NT2/D1 (cell line): Measurements from ENCODE around the gene GAS2L1.

Experiments
- YY1 ChIP-seq: IDR thresholded peaks from 2 replicates; pipeline ENCODE4 v1.6.1; 2011; ENCODE audit not compliant: insufficient read length, insufficient read depth
- ZNF274 ChIP-seq: IDR thresholded peaks from 2 replicates; pipeline ENCODE4 v1.6.1; 2011; ENCODE audit warnings: mild to moderate bottlenecking, low read depth, low read length

DNA sequence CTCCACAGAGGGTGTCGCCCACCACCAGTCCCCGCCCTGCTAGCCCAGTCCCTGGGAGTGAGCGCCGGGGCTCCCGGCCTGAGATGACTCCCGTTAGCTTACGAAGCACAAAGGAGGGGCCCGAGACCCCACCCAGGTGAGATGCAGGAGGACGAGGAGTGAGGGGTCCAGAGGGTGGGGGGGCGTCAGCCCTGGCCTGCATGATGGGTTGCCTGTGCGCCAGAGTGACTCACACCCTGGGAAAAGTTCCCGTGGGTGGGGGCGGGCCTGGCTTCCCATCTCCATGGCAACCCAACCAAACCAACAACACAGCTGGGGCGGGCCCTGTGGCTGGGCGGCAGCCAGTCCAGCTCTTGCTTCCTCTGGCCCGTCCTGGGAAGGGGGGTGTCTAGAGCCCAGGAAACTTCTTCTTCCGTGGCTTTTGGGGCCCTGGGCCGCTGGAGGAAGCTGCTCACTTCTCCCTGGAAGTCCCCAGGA, 4.5 kb downstream of the GAS2L1 start:
- TF ChIP-seq ZNF274 (no peak), YY1 (no peak)
